ENCODE data around the gene MPC1. TPM values are rescaled to one million over a fixed set of nuclear protein-coding genes. Genes with fewer than 3 reads are reported as not detected.

MPC1 gene
- total and polyA plus RNA-seq, 2 experiments from 2014 or later: 15.5 to 39.4 TPM

- H2AFZ ChIP-seq: no peak overlapping the region
- H3K27ac ChIP-seq (ENCODE audit: low read depth): peak overlapping the region; percentile 85; the same call in 1 of the 2 replicates
- Mint-ChIP-seq H3K27ac (peak overlapping the region; percentile 95; the same call in 1 of the 2 replicates), H3K4me3 (peak overlapping the region; percentile 96), H3K4me1 (peaks cover 18% of the 10 kb centered on the region), H3K9me3 (no peaks in the 10 kb centered on the region; the same call in 2 of the 3 replicates), H3K36me3 (ENCODE audit: low read depth) (peaks cover 6% of the 10 kb centered on the region; the same call in 1 of the 3 replicates), H3K27me3 (ENCODE audit: insufficient read depth, low read depth, poor library complexity) (peaks cover 2% of the 10 kb centered on the region)
- H3K4me2 ChIP-seq: peak overlapping the region; percentile 100
- H3K27me3 ChIP-seq (ENCODE audit: insufficient read depth): no peaks in the 10 kb centered on the region
- peak overlapping the region; percentile 100 for H3K4me3 ChIP-seq
- DNase-seq (ENCODE audit: low spot score) (no peak), ATAC-seq (no peak)
- peaks cover 67% of the 10 kb centered on the region for H3K79me2 ChIP-seq (replicated peaks; ENCODE audit: insufficient read depth)
- H3K9me2 ChIP-seq (ENCODE audit: insufficient read depth): 0 out of 2 replicates have a peak, but pooled peaks cover under 1% of the 10 kb centered on the region
- peaks cover 21% of the 10 kb centered on the region for H3K4me1 ChIP-seq (ENCODE audit: insufficient read depth)
- no peaks in the 10 kb centered on the region for H3K36me3 ChIP-seq (ENCODE audit: insufficient read depth)
- H4K20me1 ChIP-seq (replicated peaks; ENCODE audit: insufficient read depth): peaks cover 42% of the 10 kb centered on the region
- H3F3A ChIP-seq (replicated peaks; ENCODE audit: low read depth): no peaks in the 10 kb centered on the region
- TF ChIP-seq REST (IDR thresholded peaks at IDR 0.05; ENCODE audit: unreplicated experiment) (no peak), POLR2AphosphoS5 (IDR thresholded peaks at IDR 0.05; ENCODE audit: low read depth) (no peak), ZNF114 (CRISPR knock-in tag; IDR thresholded peaks at IDR 0.05) (no peak), EZH2 (IDR thresholded peaks at IDR 0.05; ENCODE audit: low read depth, unreplicated experiment) (no peak), ZNF462 (CRISPR knock-in tag; IDR thresholded peaks at IDR 0.05) (no peak), CREB1 (CRISPR knock-in tag; IDR thresholded peaks at IDR 0.05; ENCODE audit: low read depth) (no peak), STAT1 (IDR thresholded peaks at IDR 0.05; ENCODE audit: unreplicated experiment) (no peak), JUNB (IDR thresholded peaks at IDR 0.05; ENCODE audit: unreplicated experiment) (no peak), ZNF331 (CRISPR knock-in tag; IDR thresholded peaks at IDR 0.05; ENCODE audit: low read depth) (no peak), CTCF (conservative IDR thresholded peaks at IDR 0.05; ENCODE audit: low read depth in 2 of 2) (no peak), ETS1 (IDR thresholded peaks at IDR 0.05) (no peak), NANOG (IDR thresholded peaks at IDR 0.05; ENCODE audit: borderline replicate concordance) (no peak), EZH2phosphoT487 (IDR thresholded peaks at IDR 0.05; ENCODE audit: unreplicated experiment) (no peak)
Observed at GRCh38 chr6:166341464-166341863, 41.3 kb downstream of the MPC1 start.

All from GM23338 (cell line).